GM19023 (cell line): ENCODE measurements around the gene UFD1.
A peak's percentile ranks its signal among the peaks of the same experiment; 100 is the strongest.

Experiments used
- ATAC-seq: cut with Tn5 transposase; IDR thresholded peaks from one replicate; pipeline ENCODE4 v1.9.1; 2021; ENCODE audit warnings: mild to moderate bottlenecking, moderate library complexity; ENCODE audit not compliant: unreplicated experiment

The UFD1 gene

GRCh38 chr22:19497245-19497644, 18.3 kb upstream of the UFD1 start:
- no peak for ATAC-seq

DNA sequence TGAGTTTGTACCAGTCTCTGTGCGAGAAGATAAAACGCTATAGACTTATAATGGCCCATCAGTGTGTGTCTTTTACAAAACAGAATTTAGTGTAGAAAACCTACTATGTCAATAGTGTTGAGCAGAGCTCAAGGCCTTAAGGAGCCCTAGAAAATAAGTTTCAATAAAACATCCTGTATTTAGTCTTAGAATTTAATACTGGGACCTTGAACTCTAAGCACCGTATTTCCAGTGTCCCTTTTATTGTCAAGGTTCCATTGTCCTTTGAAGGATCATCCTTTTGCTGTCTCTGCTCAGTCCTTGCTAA, 17.3 kb upstream of the UFD1 start:
- no peak for ATAC-seq

- ATAC-seq: no peak
These were observed 16.8 kb upstream of the UFD1 start for GRCh38 chr22:19495562-19496323.

DNA sequence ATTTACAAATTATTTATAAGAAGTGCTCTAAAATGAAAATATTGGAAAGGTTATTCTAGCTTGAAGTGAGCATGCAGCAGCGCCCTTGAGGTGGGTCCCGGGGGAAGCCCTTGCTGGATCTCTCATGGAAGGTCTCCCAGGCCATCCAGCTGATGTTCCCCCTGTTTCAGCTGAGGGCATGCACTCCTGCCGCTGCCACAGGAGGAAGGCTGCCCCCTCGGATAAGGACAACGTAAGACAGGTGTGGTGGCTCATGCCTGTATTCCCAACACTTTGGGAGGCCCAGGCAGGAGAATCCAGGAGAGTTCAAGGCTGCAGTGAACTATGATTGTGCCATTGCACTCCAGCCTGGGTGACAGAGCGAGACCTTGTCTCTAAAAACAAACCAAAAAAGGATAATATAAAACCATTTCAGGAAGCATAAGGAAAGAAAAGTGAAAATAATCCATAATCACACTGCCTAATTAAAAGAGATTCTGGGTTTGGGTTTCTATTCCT, 15.7 kb upstream of the UFD1 start:
- ATAC-seq: no peak

DNA sequence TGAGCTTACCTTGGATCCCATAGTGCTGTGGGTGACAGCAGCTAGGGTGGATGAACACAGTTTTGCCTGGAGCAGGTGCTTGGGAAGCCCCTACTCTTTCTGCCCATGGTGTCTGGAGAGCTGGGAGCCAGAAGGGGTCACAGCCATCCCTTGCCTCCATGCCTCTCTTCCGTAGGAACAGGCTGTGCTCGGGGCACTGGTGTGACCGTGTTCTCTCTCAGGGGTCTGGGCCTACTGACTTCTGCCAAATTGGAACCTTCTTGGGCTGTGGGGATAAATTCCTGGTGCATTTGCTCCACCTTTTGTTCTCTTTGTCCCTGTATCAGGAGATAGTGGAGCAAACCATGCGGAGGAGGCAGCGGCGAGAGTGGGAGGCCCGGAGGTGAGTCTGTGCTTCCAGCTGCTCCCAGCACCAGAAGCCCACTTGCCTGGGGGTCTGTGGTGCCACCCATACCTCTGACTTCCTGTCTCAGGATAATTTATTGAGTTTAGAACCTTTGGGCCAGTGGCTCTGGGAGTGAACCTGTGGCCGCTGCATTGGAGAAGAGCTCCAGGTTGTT, 15.1 kb upstream of the UFD1 start:
- ATAC-seq: no peak

GRCh38 chr22:19492504-19493174, 13.6 kb upstream of the UFD1 start:
- no peak for ATAC-seq

DNA sequence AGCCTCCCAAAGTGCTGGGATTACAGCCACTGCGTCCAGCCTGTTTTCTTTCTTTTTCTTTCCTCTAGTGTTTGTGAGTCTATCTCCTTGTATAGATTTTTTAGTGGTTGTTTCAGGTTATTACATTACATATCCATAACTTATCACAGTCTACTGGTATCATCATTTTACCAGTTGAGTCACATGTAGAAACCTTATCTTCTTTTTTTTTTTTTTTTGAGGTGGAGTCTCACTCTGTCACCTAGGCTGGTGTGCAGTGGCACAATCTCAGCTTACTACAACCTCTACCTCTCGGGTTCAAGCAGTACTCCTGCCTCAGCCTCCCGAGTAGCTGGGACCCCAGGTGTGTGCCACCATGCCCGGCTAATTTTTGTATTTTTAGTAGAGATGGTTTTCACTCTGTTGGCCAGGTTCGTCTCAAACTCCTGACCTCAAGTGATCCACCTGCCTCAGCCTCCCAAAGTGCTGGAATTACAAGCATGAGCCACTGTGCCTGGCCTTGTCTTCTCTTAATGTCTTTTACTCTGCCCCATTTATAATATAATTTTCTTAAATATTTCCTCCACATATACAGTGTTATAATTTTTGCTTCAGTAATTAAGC, 11.7 kb upstream of the UFD1 start:
- ATAC-seq: no peak

GRCh38 chr22:19488884-19489843, 10.2 kb upstream of the UFD1 start:
- ATAC-seq: no peak

GRCh38 chr22:19488285-19488684, 9.3 kb upstream of the UFD1 start:
- no peak for ATAC-seq

DNA sequence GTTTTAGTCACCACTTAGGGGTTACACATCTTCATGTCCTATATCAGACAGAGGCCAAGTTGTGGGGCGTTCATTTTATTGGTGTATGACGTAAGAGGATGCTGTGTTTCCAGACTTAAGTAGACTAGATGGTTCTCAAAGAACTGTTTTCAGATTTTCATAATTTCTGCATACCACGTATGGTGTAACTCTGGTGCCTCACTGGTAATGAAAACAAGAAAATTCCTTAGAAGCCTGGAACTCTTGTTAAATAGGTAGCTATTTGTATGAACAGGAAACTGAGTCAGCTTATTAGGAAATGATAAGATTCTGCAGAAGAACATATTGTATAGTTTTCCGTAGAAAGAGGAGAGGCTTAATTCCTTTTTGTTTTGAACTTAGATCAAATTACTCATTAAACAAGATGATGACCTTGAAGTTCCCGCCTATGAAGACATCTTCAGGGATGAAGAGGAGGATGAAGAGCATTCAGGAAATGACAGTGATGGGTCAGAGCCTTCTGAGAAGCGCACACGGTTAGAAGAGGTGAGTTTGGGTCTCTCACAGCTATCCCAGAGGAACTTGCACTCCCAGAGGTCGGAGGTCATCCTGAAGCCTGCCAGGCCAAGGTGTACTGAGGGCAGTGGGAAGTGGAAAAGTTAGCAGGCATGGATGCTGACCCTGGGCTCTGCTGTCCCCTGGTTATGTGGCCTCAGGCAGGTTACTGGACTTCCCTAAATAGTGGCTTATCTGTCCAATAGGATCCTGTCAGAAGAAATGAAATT, 4.7 kb upstream of the UFD1 start:
- ATAC-seq: no peak

DNA sequence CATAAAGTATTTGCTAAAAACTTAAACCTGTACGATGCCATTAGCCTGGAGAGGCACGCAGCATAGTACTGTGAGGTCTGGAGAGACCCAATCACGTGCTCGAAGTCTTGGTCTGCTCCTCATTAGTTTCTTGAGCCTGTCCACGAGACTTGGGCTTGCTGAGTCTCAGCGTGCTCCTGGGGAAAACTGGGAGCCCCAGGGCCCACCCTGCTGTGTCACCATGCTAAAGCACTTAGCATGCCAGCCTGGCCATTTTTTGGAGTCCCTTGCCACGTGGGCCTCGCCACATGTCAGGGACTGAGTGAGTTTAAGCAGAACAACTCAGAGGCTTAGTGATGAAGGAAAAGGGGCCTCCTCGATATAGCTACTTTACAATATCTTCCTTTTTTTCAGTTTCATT, 3.3 kb upstream of the UFD1 start:
- ATAC-seq: no peak

DNA sequence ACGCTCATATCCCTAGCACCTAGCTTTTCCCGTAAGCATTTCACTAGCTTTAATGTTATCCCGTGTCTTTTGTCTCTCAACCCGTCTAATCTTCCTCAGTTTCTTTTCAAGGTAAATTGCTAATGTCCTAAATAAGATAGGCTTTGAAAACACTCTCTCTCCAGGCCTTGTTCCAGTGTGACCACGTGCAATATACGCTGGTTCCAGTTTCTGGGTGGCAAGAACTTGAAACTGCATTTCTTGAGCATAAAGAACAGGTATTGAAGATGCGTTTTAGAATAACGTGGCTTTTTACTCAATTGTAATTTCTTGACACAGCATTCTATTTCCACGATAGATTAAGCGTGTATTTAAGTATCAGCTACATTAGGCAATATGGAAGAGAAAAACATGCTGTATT, 1.8 kb upstream of the UFD1 start:
- no peak for ATAC-seq

GRCh38 chr22:19480173-19480568, 1.2 kb upstream of the UFD1 start:
- ATAC-seq: no peak

DNA sequence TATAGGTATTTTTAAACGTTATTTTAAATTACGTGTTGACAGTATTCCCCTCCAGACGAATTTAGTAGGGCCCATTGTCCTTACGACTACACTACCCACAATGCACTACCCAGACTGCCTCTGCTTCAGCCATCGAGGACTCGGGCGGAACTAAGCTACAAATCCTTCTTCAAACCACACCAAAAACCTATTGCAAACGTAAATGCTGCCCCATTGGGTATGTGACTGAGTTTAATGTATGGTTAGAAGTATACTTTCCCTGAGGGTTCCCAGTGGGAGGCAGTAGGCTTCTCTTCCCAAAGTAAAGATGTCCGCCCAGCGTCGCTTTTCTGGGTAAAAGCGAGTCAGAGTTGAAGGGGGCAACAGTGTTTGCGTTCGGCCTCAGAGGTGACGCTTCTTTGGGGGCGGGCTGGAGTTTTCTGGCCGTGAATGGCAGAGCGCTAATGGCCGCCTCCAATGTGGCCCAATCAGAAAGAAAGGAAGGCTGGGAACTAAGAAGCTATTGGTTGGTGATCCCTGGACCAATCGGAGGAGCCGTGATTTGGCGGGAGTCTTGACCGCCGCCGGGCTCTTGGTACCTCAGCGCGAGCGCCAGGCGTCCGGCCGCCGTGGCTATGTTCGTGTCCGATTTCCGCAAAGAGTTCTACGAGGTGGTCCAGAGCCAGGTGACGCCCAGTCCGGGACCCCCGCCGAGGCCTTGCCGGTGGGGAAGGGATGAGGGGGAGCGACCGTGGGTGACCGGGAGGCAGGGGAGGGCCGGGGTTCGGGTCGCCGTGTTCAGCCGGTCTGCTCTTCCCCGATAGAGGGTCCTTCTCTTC, 571 bp upstream of the UFD1 start, which contains the start of gene CDC45:
Gene CDC45, plus strand, starts transcription at position 566 of the 818 bp plus-strand sequence. Its CDS starts 49 bp downstream, at position 615.
- ATAC-seq: peak; percentile 90

- ATAC-seq: no peak
These were observed 720 bp downstream of the UFD1 start for GRCh38 chr22:19478045-19478900.

DNA sequence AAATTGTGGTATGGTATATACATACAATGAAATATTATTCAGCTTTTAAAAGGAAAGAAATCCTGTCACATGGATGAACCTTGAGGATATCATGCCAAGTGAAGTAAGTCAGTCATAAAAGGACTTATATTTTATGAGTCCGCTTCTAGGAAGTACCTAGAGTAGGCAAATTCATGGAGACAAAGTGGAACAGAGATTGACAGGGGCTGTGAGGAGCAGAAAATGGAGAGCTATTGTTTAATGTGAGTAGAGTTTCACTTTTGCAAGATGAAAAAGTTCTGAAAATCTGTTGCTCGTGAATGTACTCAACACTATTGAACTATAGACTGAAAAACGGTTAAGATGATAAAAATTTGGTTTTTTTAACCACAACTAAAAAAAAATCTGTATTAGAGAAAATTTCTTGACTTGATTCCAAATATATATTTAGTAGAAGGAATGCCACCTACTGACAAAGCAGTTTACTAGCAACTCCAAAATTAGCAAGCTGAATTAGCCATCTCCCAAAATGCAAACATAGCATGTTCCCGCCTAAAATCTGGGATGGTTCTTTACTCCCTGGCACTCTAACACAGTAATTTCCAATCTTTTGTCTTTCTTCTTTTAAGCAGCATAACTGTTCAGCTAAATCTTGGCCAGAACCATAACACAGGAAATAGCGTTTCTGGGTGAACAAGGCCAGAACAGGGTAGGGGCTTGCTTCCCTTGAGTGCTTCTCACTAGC, 1.5 kb downstream of the UFD1 start:
- ATAC-seq: no peak

GRCh38 chr22:19476023-19476422, 3.0 kb downstream of the UFD1 start:
- no peak for ATAC-seq
